Measurements from ENCODE around the gene DTYMK.
A peak's percentile ranks its signal among the peaks of the same experiment; 100 is the strongest.

Gene DTYMK

GRCh38 chr2:241706537-241706936 lies 19.9 kb upstream of the DTYMK start:
- no peak for DNase-seq (ENCODE audit: low read depth)

GRCh38 chr2:241703032-241703604 lies 16.5 kb upstream of the DTYMK start:
- DNase-seq (ENCODE audit: low read depth) = no peak

GRCh38 chr2:241702155-241703031 lies 15.8 kb upstream of the DTYMK start:
- DNase-seq (ENCODE audit: low read depth) = peak; percentile 89

GRCh38 chr2:241701399-241702154 lies 15.0 kb upstream of the DTYMK start, which contains the start of gene ING5:
ING5 (plus strand) TSS chr2:241702039; CDS start chr2:241702066, 27 bp downstream.
- DNase-seq (ENCODE audit: low read depth) = peak; percentile 94

GRCh38 chr2:241701149-241701398 lies 14.5 kb upstream of the DTYMK start:
- no peak for DNase-seq (ENCODE audit: low read depth)

GRCh38 chr2:241695651-241696050 lies 9.0 kb upstream of the DTYMK start:
- no peak for DNase-seq (ENCODE audit: low read depth)

- no peak for DNase-seq (ENCODE audit: low read depth)
Measured at GRCh38 chr2:241692448-241692847, 5.8 kb upstream of the DTYMK start.

GRCh38 chr2:241690202-241690717 lies 3.6 kb upstream of the DTYMK start:
- no peak for DNase-seq (ENCODE audit: low read depth)

- peak; percentile 27 for DNase-seq (ENCODE audit: low read depth)
Measured at GRCh38 chr2:241689306-241689705, 2.7 kb upstream of the DTYMK start.

GRCh38 chr2:241686324-241686649 lies 328 bp downstream of the DTYMK start:
- DNase-seq (ENCODE audit: low read depth) = no peak

- DNase-seq (ENCODE audit: low read depth) = no peak
Measured at GRCh38 chr2:241680827-241681599, 5.6 kb downstream of the DTYMK start.

- DNase-seq (ENCODE audit: low read depth) = no peak
Measured at GRCh38 chr2:241680044-241680443, 6.6 kb downstream of the DTYMK start.

GRCh38 chr2:241678784-241679540 lies 7.7 kb downstream of the DTYMK start:
- no peak for DNase-seq (ENCODE audit: low read depth)

- DNase-seq (ENCODE audit: low read depth) = no peak
Measured at GRCh38 chr2:241678307-241678706, 8.3 kb downstream of the DTYMK start.

- no peak for DNase-seq (ENCODE audit: low read depth)
Measured at GRCh38 chr2:241677392-241677791, 9.2 kb downstream of the DTYMK start.

- DNase-seq (ENCODE audit: low read depth) = no peak
Measured at GRCh38 chr2:241676665-241677064, 9.9 kb downstream of the DTYMK start.

- DNase-seq (ENCODE audit: low read depth) = no peak
Measured at GRCh38 chr2:241675885-241676284, 10.7 kb downstream of the DTYMK start.

GRCh38 chr2:241673797-241674725 lies 12.6 kb downstream of the DTYMK start:
- DNase-seq (ENCODE audit: low read depth) = no peak

- no peak for DNase-seq (ENCODE audit: low read depth)
Measured at GRCh38 chr2:241673189-241673663, 13.4 kb downstream of the DTYMK start.
